ENCODE measurements around the gene NET1.
"Not testable (repeated sequence)": the region's sequence is repeated elsewhere in the genome, so short reads cannot be mapped to it uniquely, and the experiment has no call there.

The NET1 gene

GRCh38 chr10:5400468-5401240 is 11.7 kb upstream of the NET1 start:
- H3K4me2 ChIP-seq (ENCODE audit: low read length) = no peak overlapping the region
- H2BK120ac ChIP-seq (ENCODE audit: low read depth, low read length) = no peak overlapping the region
- WGBS (ENCODE audit: extremely low coverage, insufficient coverage, low lambda C conversion rate) = no CpG with 5 or more reads among the region's 9 CpGs
- no peaks in the 10 kb centered on the region for H3K27me3 ChIP-seq (ENCODE audit: insufficient read depth, low read length, poor library complexity)
- no peak overlapping the region for H3K23ac ChIP-seq (ENCODE audit: low read length)
- no peaks in the 10 kb centered on the region for H3K79me1 ChIP-seq (ENCODE audit: low read length)
- H3K4me1 ChIP-seq (ENCODE audit: control insufficient read depth, low read depth, low read length) = no peaks in the 10 kb centered on the region
- no peak overlapping the region for H3K56ac ChIP-seq (ENCODE audit: low read length)
- H3K4ac ChIP-seq (ENCODE audit: low read depth, low read length) = no peak overlapping the region
- no peak overlapping the region for H2BK15ac ChIP-seq (replicated peaks; ENCODE audit: low read depth)
- H2AK5ac ChIP-seq (ENCODE audit: low read length) = no peak overlapping the region
- H3K4me3 ChIP-seq (ENCODE audit: low read length) = no peak overlapping the region
- H4K8ac ChIP-seq (ENCODE audit: low read depth, low read length) = no peak overlapping the region
- H4K5ac ChIP-seq (ENCODE audit: low read length) = no peak overlapping the region
- no peak for DNase-seq
- H3K79me2 ChIP-seq (ENCODE audit: control insufficient read depth, insufficient read depth, low read length) = no peaks in the 10 kb centered on the region
- H3K27ac ChIP-seq (ENCODE audit: low read depth, low read length) = no peak overlapping the region
- H3K18ac ChIP-seq (ENCODE audit: low read length) = no peak overlapping the region
- H3K36me3 ChIP-seq (ENCODE audit: control insufficient read depth, insufficient read depth, low read length) = no peaks in the 10 kb centered on the region
- H2BK5ac ChIP-seq (ENCODE audit: low read length) = no peak overlapping the region
- H3K9ac ChIP-seq (ENCODE audit: low read length) = no peak overlapping the region

DNA sequence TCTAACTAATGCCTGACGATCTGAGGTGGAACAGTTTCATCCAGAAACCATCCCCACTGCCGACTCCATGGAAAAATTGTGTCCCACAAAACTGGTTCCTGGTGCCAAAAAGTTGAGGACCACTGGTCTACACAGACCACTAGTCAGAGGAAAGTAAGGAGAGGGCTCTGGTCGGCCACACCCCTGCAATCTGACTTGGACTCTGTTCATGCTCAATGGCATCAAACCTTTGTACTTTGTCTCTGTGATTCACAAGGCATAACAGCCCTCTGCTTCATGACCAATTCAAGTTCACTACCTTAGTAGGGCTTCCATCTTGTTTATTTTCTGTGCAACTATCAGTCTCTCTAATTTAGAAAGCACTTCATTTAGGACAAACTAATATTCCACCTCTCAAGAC is 9.6 kb upstream of the NET1 start:
- DNase-seq = no peak
- H3K79me1 ChIP-seq (ENCODE audit: low read length) = no peaks in the 10 kb centered on the region
- H3K18ac ChIP-seq (ENCODE audit: low read length) = no peak overlapping the region
- no peak overlapping the region for H2AK5ac ChIP-seq (ENCODE audit: low read length)
- H3K23ac ChIP-seq (ENCODE audit: low read length) = no peak overlapping the region
- H3K27ac ChIP-seq (ENCODE audit: low read depth, low read length) = no peak overlapping the region
- no peak overlapping the region for H3K4me3 ChIP-seq (ENCODE audit: low read length)
- no peaks in the 10 kb centered on the region for H3K4me1 ChIP-seq (ENCODE audit: control insufficient read depth, low read depth, low read length)
- H3K27me3 ChIP-seq (ENCODE audit: insufficient read depth, low read length, poor library complexity) = no peaks in the 10 kb centered on the region
- H3K36me3 ChIP-seq (ENCODE audit: control insufficient read depth, insufficient read depth, low read length) = no peaks in the 10 kb centered on the region
- H2BK5ac ChIP-seq (ENCODE audit: low read length) = no peak overlapping the region
- H3K4ac ChIP-seq (ENCODE audit: low read depth, low read length) = no peak overlapping the region
- no peak overlapping the region for H2BK120ac ChIP-seq (ENCODE audit: low read depth, low read length)
- no peak overlapping the region for H3K4me2 ChIP-seq (ENCODE audit: low read length)
- H2BK15ac ChIP-seq (replicated peaks; ENCODE audit: low read depth) = no peak overlapping the region
- no peak overlapping the region for H3K9ac ChIP-seq (ENCODE audit: low read length)
- no CpG with 5 or more reads among the region's 3 CpGs for WGBS (ENCODE audit: extremely low coverage, insufficient coverage, low lambda C conversion rate)
- H3K56ac ChIP-seq (ENCODE audit: low read length) = no peak overlapping the region
- no peak overlapping the region for H4K5ac ChIP-seq (ENCODE audit: low read length)
- H4K8ac ChIP-seq (ENCODE audit: low read depth, low read length) = no peak overlapping the region
- H3K79me2 ChIP-seq (ENCODE audit: control insufficient read depth, insufficient read depth, low read length) = no peaks in the 10 kb centered on the region

DNA sequence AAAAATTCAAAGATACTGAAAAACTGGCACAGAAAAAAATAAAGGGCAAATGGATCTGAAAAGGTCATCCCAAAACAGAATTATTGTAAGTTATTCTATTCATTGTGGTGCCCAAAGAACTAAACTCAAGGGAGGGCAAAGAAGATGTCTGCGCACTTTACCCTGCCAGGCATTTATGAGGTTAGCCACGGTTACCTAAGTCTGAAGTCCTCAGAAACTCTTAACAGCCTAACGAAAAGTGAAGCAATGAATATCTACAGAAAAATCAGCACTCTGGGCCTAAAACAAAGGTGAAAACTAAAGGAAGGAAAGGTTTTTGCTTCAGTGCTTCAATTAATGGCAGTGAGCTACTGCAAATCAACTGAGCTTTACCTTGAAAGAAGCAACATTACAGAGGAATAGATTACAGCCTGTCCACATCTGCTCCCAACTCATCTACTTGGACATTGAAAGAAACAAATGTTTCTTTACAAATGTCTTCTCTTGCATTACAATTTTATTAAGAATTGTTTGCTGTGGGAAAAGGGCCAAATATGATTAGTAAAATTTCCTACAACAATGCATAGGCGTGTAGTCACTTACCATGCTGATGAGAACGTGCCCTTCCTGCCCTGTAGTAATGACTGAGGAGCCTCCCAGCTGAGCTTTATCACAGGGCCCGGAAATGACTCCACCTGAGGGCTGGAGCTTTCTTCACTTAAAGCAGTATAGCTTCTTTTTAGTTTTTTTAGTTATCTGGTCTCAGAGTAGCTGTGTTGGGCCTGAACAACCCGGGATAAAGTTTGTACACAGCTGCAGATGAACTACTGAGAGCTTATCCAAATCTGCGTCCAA is 7.9 kb upstream of the NET1 start, which contains the start of gene TUBAL3:
TUBAL3 (minus strand) TSS at position 621 of the 834 bp plus-strand sequence; CDS start at position 585, 36 bp downstream.
- Histone ChIP-seq H3K4me2 (ENCODE audit: low read length) (no peak within 1 kb of the TSS), H4K8ac (ENCODE audit: low read depth, low read length) (no peak within 1 kb of the TSS), H3K27ac (ENCODE audit: low read depth, low read length) (no peak within 1 kb of the TSS), H3K23ac (ENCODE audit: low read length) (no peak within 1 kb of the TSS), H3K4ac (ENCODE audit: low read depth, low read length) (no peak within 1 kb of the TSS), H3K56ac (ENCODE audit: low read length) (no peak within 1 kb of the TSS), H3K36me3 (ENCODE audit: control insufficient read depth, insufficient read depth, low read length) (no peaks in the 10 kb centered on the region), H3K27me3 (ENCODE audit: insufficient read depth, low read length, poor library complexity) (no peaks in the 10 kb centered on the region), H4K5ac (ENCODE audit: low read length) (no peak within 1 kb of the TSS), H3K4me3 (ENCODE audit: low read length) (no peak within 1 kb of the TSS), H3K79me2 (ENCODE audit: control insufficient read depth, insufficient read depth, low read length) (no peaks in the 10 kb centered on the region), H3K18ac (ENCODE audit: low read length) (no peak within 1 kb of the TSS), H2BK5ac (ENCODE audit: low read length) (no peak within 1 kb of the TSS), H3K79me1 (ENCODE audit: low read length) (no peaks in the 10 kb centered on the region), H2BK120ac (ENCODE audit: low read depth, low read length) (no peak within 1 kb of the TSS), H2AK5ac (ENCODE audit: low read length) (no peak within 1 kb of the TSS), H3K9ac (ENCODE audit: low read length) (no peak within 1 kb of the TSS), H3K4me1 (ENCODE audit: control insufficient read depth, low read depth, low read length) (no peaks in the 10 kb centered on the region), H2BK15ac (replicated peaks; ENCODE audit: low read depth) (no peak within 1 kb of the TSS)
- no CpG with 5 or more reads among the region's 8 CpGs for WGBS (ENCODE audit: extremely low coverage, insufficient coverage, low lambda C conversion rate)
- DNase-seq = no peak

GRCh38 chr10:5406918-5407317 is 5.4 kb upstream of the NET1 start:
- H2BK15ac ChIP-seq (replicated peaks; ENCODE audit: low read depth) = no peak overlapping the region
- H3K79me2 ChIP-seq (ENCODE audit: control insufficient read depth, insufficient read depth, low read length) = no peaks in the 10 kb centered on the region
- H4K5ac ChIP-seq (ENCODE audit: low read length) = no peak overlapping the region
- no peak overlapping the region for H3K9ac ChIP-seq (ENCODE audit: low read length)
- H2AK5ac ChIP-seq (ENCODE audit: low read length) = no peak overlapping the region
- no peaks in the 10 kb centered on the region for H3K27me3 ChIP-seq (ENCODE audit: insufficient read depth, low read length, poor library complexity)
- no peak overlapping the region for H3K4me3 ChIP-seq (ENCODE audit: low read length)
- no peak overlapping the region for H2BK5ac ChIP-seq (ENCODE audit: low read length)
- no peaks in the 10 kb centered on the region for H3K36me3 ChIP-seq (ENCODE audit: control insufficient read depth, insufficient read depth, low read length)
- WGBS (ENCODE audit: extremely low coverage, insufficient coverage, low lambda C conversion rate) = no CpG with 5 or more reads among the region's 1 CpG
- H3K23ac ChIP-seq (ENCODE audit: low read length) = no peak overlapping the region
- H3K4me2 ChIP-seq (ENCODE audit: low read length) = no peak overlapping the region
- no peaks in the 10 kb centered on the region for H3K79me1 ChIP-seq (ENCODE audit: low read length)
- no peak overlapping the region for H3K18ac ChIP-seq (ENCODE audit: low read length)
- H3K4ac ChIP-seq (ENCODE audit: low read depth, low read length) = no peak overlapping the region
- no peak overlapping the region for H2BK120ac ChIP-seq (ENCODE audit: low read depth, low read length)
- no peak overlapping the region for H3K27ac ChIP-seq (ENCODE audit: low read depth, low read length)
- no peak for DNase-seq
- no peak overlapping the region for H3K56ac ChIP-seq (ENCODE audit: low read length)
- no peak overlapping the region for H4K8ac ChIP-seq (ENCODE audit: low read depth, low read length)
- no peaks in the 10 kb centered on the region for H3K4me1 ChIP-seq (ENCODE audit: control insufficient read depth, low read depth, low read length)

DNA sequence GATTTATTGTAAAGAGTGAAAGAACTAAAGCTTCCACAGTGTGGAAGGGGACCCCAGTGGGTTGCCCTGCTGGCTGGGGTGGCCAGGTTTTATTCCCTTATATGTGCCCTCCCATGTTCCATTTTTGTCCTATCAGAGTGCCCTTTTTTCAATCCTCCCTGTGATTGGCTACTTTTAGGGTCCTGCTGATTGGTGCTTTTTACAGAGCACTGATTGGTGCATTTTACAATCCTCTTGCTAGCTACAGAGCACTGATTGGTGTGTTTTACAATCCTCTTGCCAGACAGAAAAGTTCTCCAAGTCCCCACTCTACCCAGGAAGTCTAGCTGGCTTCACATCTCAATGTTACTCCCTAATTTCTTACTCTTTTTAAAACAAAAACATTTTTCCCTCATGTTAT is 1.6 kb upstream of the NET1 start:
- H3K4me1 ChIP-seq (ENCODE audit: control insufficient read depth, low read depth, low read length); H3K4me3 ChIP-seq (ENCODE audit: low read length); H3K9ac ChIP-seq (ENCODE audit: low read length); H3K79me1 ChIP-seq (ENCODE audit: low read length); H4K5ac ChIP-seq (ENCODE audit: low read length); H3K36me3 ChIP-seq (ENCODE audit: control insufficient read depth, insufficient read depth, low read length); H3K23ac ChIP-seq (ENCODE audit: low read length); H4K8ac ChIP-seq (ENCODE audit: low read depth, low read length); H3K4me2 ChIP-seq (ENCODE audit: low read length); H3K27me3 ChIP-seq (ENCODE audit: insufficient read depth, low read length, poor library complexity); H2BK15ac ChIP-seq (replicated peaks; ENCODE audit: low read depth); DNase-seq; H3K27ac ChIP-seq (ENCODE audit: low read depth, low read length); H2BK5ac ChIP-seq (ENCODE audit: low read length); H3K18ac ChIP-seq (ENCODE audit: low read length); H3K4ac ChIP-seq (ENCODE audit: low read depth, low read length); H2AK5ac ChIP-seq (ENCODE audit: low read length); H3K56ac ChIP-seq (ENCODE audit: low read length); H2BK120ac ChIP-seq (ENCODE audit: low read depth, low read length): not testable (repeated sequence)
- peaks cover 26% of the 10 kb centered on the region for H3K79me2 ChIP-seq (ENCODE audit: control insufficient read depth, insufficient read depth, low read length)
